H1 (cell line): ENCODE data around the gene DEPP1.

Experiments used
- BACH1 ChIP-seq: IDR thresholded peaks from 2 replicates; pipeline ENCODE4 v1.6.1; 2012; ENCODE audit warnings: low read length, improper control_type of control experiment
- CBX8 ChIP-seq: fragments of 300-800, 300-1000 bp; sonication (generic); IDR thresholded peaks from 2 replicates; pipeline ENCODE4 v1.7.1; 2016; ENCODE audit warnings: low read depth, low read length, borderline replicate concordance
- EP300 ChIP-seq, 2 experiments: IDR thresholded peaks; 1 replicate in 1 of 2; 2 replicates in 1 of 2; pipeline ENCODE4 v1.6.1; 2011 to 2012; ENCODE audit warnings: low read depth in 2 of 2, low read length in 2 of 2, mild to moderate bottlenecking in 2 of 2, borderline replicate concordance in 1 of 2, inconsistent platforms in 1 of 2, moderate library complexity in 1 of 2
- EZH2 ChIP-seq: fragments of 200-600 bp; sonication (generic); IDR thresholded peaks from 2 replicates; pipeline ENCODE4 v1.7.1; 2012; ENCODE audit warnings: low read depth, mild to moderate bottlenecking, moderate library complexity, low read length, inconsistent platforms; ENCODE audit not compliant: severe bottlenecking
- JUND ChIP-seq: IDR thresholded peaks from 2 replicates; pipeline ENCODE4 v1.6.1; 2011; ENCODE audit warnings: mild to moderate bottlenecking, improper control_type of control experiment, low read length
- POLR2A ChIP-seq, 2 experiments: IDR thresholded peaks; 1 replicate in 1 of 2; 2 replicates in 1 of 2; pipeline ENCODE4 v1.6.1; 2011; ENCODE audit warnings: low read depth in 2 of 2, low read length in 2 of 2, mild to moderate bottlenecking in 2 of 2; ENCODE audit errors: control extremely low read depth in 1 of 2
- RAD21 ChIP-seq, 2 experiments: IDR thresholded peaks in 1 of 2; conservative IDR thresholded peaks in 1 of 2; 2 replicates each; pipeline ENCODE4 v1.6.1; 2011; ENCODE audit warnings: low read depth in 2 of 2, low read length in 2 of 2, improper control_type of control experiment in 1 of 2, inconsistent platforms in 1 of 2, mild to moderate bottlenecking in 1 of 2, moderate library complexity in 1 of 2
- RBBP5 ChIP-seq: IDR thresholded peaks from 2 replicates; pipeline ENCODE4 v1.7.1; 2012; ENCODE audit warnings: low read depth, mild to moderate bottlenecking, inconsistent platforms, low read length, moderate library complexity, borderline replicate concordance
- SAP30 ChIP-seq: fragments of 300-600 bp; sonication (generic); IDR thresholded peaks from 2 replicates; pipeline ENCODE4 v1.7.1; 2012; ENCODE audit warnings: low read length, moderate library complexity, mild to moderate bottlenecking, inconsistent platforms; ENCODE audit not compliant: insufficient read depth, insufficient replicate concordance
- USF2 ChIP-seq: IDR thresholded peaks from 2 replicates; pipeline ENCODE4 v1.6.1; 2011; ENCODE audit warnings: low read length, improper control_type of control experiment
- TF ChIP-seq, protein P1 (sequence below), 3 experiments: IDR thresholded peaks; 1 replicate in 2 of 3; 2 replicates in 1 of 3; pipeline versions ENCODE4 v1.5.1 to v1.6.1; 2011; ENCODE audit warnings: low read length in 3 of 3, mild to moderate bottlenecking in 3 of 3, inconsistent platforms in 2 of 3, low read depth in 1 of 3, moderate library complexity in 1 of 3; ENCODE audit not compliant: insufficient read depth in 1 of 3; ENCODE audit errors: control extremely low read depth in 1 of 3

GRCh38 chr10:44981172-44982113 is 2.8 kb upstream of the DEPP1 start:
- TF ChIP-seq, protein P1, sequence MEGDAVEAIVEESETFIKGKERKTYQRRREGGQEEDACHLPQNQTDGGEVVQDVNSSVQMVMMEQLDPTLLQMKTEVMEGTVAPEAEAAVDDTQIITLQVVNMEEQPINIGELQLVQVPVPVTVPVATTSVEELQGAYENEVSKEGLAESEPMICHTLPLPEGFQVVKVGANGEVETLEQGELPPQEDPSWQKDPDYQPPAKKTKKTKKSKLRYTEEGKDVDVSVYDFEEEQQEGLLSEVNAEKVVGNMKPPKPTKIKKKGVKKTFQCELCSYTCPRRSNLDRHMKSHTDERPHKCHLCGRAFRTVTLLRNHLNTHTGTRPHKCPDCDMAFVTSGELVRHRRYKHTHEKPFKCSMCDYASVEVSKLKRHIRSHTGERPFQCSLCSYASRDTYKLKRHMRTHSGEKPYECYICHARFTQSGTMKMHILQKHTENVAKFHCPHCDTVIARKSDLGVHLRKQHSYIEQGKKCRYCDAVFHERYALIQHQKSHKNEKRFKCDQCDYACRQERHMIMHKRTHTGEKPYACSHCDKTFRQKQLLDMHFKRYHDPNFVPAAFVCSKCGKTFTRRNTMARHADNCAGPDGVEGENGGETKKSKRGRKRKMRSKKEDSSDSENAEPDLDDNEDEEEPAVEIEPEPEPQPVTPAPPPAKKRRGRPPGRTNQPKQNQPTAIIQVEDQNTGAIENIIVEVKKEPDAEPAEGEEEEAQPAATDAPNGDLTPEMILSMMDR (IDR thresholded peaks at IDR 0.05; ENCODE audit: control extremely low read depth in 1 of 3, insufficient read depth in 1 of 3, low read depth in 1 of 3, low read length in 3 of 3) = no peak
- no peak for TF ChIP-seq RAD21 (IDR thresholded peaks at IDR 0.05 in 1 of 2, conservative IDR thresholded peaks at IDR 0.05 in 1 of 2; ENCODE audit: low read depth in 2 of 2, low read length in 2 of 2)
- no peak for TF ChIP-seq BACH1
- TF ChIP-seq SAP30 = no peak
- TF ChIP-seq EZH2 = no peak
- TF ChIP-seq JUND = no peak
- no peak for TF ChIP-seq EP300 (IDR thresholded peaks at IDR 0.05; ENCODE audit: borderline replicate concordance in 1 of 2, low read depth in 2 of 2, low read length in 2 of 2)
- TF ChIP-seq POLR2A (IDR thresholded peaks at IDR 0.05; ENCODE audit: control extremely low read depth in 1 of 2, low read depth in 2 of 2, low read length in 2 of 2) = no peak
- TF ChIP-seq RBBP5 = no peak
- no peak for TF ChIP-seq USF2
- TF ChIP-seq CBX8 = no peak
